GM21619 (cell line): ENCODE data around the gene PDGFRA.
A peak's percentile ranks its signal among the peaks of the same experiment; 100 is the strongest.

Experiments
- ATAC-seq: cut with Tn5 transposase; IDR thresholded peaks from one replicate; pipeline ENCODE4 v1.9.1; 2021; ENCODE audit not compliant: unreplicated experiment

The PDGFRA gene

GRCh38 chr4:54228961-54229501, at the start of gene PDGFRA:
Gene PDGFRA, plus strand, starts transcription at chr4:54229293. Its CDS starts 29,476 bp downstream, at chr4:54258769.
- no peak for ATAC-seq

GRCh38 chr4:54184581-54184980, 44.5 kb upstream of the PDGFRA start:
- no peak for ATAC-seq

- no peak for ATAC-seq
Observed at GRCh38 chr4:54185044-54185780, 43.9 kb upstream of the PDGFRA start.

- no peak for ATAC-seq
Observed at GRCh38 chr4:54185866-54186265, 43.2 kb upstream of the PDGFRA start.

- ATAC-seq: no peak
Observed at GRCh38 chr4:54186371-54186770, 42.7 kb upstream of the PDGFRA start.

- no peak for ATAC-seq
Observed at GRCh38 chr4:54187148-54187547, 41.9 kb upstream of the PDGFRA start.

- no peak for ATAC-seq
Observed at GRCh38 chr4:54189140-54189539, 40.0 kb upstream of the PDGFRA start.

GRCh38 chr4:54192811-54193210, 36.3 kb upstream of the PDGFRA start:
- ATAC-seq: no peak

GRCh38 chr4:54197926-54198325, 31.2 kb upstream of the PDGFRA start:
- no peak for ATAC-seq

- no peak for ATAC-seq
Observed at GRCh38 chr4:54199919-54200318, 29.2 kb upstream of the PDGFRA start.

- ATAC-seq: no peak
Observed at GRCh38 chr4:54209617-54210016, 19.5 kb upstream of the PDGFRA start.

- ATAC-seq: no peak
Observed at GRCh38 chr4:54213001-54213400, 16.1 kb upstream of the PDGFRA start.

GRCh38 chr4:54213761-54214160, 15.3 kb upstream of the PDGFRA start:
- ATAC-seq: no peak

GRCh38 chr4:54215379-54216077, 13.6 kb upstream of the PDGFRA start:
- no peak for ATAC-seq

GRCh38 chr4:54217642-54218495, 11.2 kb upstream of the PDGFRA start:
- peak; percentile 75 for ATAC-seq

- ATAC-seq: no peak
Observed at GRCh38 chr4:54218736-54219135, 10.4 kb upstream of the PDGFRA start.

- ATAC-seq: no peak
Observed at GRCh38 chr4:54224996-54225597, 4.0 kb upstream of the PDGFRA start.

- no peak for ATAC-seq
Observed at GRCh38 chr4:54225598-54226403, 3.3 kb upstream of the PDGFRA start.

GRCh38 chr4:54226404-54227255, 2.5 kb upstream of the PDGFRA start:
- no peak for ATAC-seq
